Mesenteric fat pad (tissue), 1 donor: Measurements from ENCODE around the gene CCDC92. TPM values are rescaled to one million over a fixed set of nuclear protein-coding genes. Genes with fewer than 3 reads are reported as not detected.
A peak's percentile ranks its signal among the peaks of the same experiment; 100 is the strongest.

Source experiments
- DNase-seq: peaks from one replicate; pipeline ENCODE4 v3.0.0-alpha.2; 2020; ENCODE audit warnings: low spot score
- long read RNA-seq: library from polyadenylated mRNA; unstranded; transcript quantifications from one replicate; pipeline ENCODE4 v2.0.0, GENCODE V29; 2020
- total RNA-seq: library from RNA; stranded (reverse); fragmentation: NEBNext Ultra II Directional; extraction: Animal tissue kit (Norgen Biotek cat#: 25700); gene quantifications from one replicate; pipeline ENCODE4 v1.2.1, GENCODE V29; 2021
- donor health status: DM: yes; HTN: yes; CAD: no.

The CCDC92 gene
- total RNA-seq, result 68.7 TPM
- long read RNA-seq, full-length matches to known transcripts, result 56 of 96 reads
- long read RNA-seq, partial matches to known transcripts, result 3 of 96 reads
- long read RNA-seq, other reads (novel, unspliced or antisense), result 37 of 96 reads

DNA sequence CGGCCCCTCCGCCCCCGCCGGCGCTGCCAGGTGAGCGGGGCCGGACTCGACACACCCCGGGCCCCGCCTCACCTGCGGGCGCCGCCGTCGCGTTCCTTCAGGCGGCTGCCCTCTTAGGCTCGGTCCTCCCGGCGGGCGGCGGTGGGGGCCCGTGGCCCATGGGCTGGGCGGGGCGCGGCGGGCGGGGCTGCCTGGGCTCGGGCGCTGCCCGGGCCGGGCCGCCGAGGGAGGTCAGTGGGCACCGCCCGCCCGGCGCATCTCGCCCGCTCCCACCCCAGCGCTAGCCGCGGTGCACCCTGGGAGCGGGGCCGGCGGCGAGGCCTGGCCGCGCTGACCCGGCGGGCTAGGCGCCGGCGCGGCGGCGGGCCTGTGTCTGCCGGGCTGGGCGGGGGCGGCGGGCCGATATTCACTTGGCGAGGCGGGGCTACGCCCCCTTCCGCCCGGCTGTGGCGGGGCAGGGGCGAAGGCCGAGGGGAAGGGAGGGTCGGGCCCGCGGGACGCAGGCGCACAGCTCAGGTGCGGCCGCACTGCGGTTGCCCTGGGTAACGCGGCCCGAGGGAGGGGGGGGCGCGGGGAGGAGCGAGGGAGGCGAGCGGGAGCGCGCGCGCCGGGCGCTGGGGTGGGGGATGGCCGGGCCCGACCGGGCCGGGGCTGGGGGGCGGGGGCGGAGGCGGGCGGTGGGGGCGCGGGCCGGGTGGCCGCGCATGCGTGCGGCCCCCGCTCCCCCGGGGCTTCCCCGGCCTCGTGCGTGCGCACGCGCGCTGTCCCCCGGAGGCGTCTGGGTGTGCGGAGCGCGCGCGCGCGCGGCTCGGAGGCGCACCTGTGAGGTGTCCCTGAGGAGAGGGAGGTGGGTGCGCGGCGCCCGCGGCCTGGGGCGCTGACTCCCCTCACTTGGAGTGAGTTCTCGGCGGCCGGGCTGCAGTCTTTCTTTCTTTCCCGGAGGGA, at the start of gene CCDC92, which contains the start of gene ZNF664:
CCDC92 (minus strand) TSS at position 375 of the 945 bp plus-strand sequence. CDS start 28,526 bp downstream, outside the sequence.
ZNF664 (plus strand) TSS at position 759 of the 945 bp plus-strand sequence. CDS start 38,930 bp downstream, outside the sequence.
- peak; percentile 97 for DNase-seq

- DNase-seq, result no peak
Measured at GRCh38 chr12:124022161-124022560, 49.5 kb upstream of the CCDC92 start.

DNA sequence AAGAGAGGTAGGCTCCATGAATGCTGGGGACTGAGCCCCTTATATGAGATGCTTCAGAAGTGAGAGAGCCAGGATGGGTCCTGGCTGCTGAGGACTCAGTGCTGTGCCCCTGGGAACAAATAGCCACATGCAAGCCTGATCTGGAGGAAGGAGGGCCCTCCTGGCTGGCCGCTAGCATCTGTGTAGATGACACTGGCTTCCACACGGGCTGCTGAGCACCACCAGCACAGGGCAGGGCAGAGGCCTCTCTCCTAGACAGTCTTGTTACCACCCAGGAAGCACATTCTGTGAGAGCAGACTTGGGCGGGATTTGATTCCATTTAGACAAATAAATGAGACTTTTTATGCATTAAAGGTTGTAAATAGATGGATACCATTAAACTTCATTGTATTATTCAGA, 48.4 kb upstream of the CCDC92 start:
- DNase-seq, result no peak

- no peak for DNase-seq
Measured at GRCh38 chr12:124020514-124020949, 47.9 kb upstream of the CCDC92 start.

- no peak for DNase-seq
Measured at GRCh38 chr12:124019115-124019514, 46.5 kb upstream of the CCDC92 start.

DNA sequence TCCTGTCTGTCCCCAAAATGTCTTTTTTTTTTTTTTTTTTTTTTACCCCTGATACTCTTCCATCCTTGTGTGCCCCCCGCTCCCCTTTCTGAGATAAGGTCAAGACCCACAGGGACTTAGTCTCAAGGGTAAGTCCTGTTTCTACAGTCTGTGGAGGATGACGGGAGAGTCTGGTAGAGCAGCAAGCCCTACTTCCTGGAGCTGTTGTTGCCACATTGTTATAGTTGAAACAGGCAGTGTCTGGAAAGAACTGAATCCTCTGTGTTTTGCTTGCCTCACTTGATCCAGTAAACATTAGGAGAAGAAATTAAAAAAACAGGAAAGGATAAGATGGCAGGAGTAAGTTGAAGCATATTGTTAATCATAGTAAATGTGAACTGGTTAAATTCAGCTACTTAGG, 45.9 kb upstream of the CCDC92 start:
- DNase-seq, result no peak

DNA sequence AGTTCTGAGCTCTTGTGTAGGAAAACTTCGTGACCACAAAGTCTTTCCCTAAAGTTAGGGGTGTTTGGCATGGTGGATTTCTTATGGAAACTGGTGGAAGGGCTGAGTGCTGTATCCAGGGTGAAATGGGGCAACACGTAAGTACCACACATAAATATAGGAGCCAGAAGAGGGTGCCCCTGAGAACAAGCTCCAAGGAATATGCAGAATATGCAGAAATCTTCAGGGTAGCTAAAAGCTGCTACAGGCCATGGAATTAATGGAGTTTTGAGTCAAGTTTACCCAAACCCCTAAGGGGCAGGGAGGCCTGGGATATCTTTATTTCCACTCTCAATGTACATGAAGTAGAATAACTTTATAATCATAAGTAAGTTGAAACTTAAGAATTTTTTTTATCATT, 44.4 kb upstream of the CCDC92 start:
- no peak for DNase-seq

DNA sequence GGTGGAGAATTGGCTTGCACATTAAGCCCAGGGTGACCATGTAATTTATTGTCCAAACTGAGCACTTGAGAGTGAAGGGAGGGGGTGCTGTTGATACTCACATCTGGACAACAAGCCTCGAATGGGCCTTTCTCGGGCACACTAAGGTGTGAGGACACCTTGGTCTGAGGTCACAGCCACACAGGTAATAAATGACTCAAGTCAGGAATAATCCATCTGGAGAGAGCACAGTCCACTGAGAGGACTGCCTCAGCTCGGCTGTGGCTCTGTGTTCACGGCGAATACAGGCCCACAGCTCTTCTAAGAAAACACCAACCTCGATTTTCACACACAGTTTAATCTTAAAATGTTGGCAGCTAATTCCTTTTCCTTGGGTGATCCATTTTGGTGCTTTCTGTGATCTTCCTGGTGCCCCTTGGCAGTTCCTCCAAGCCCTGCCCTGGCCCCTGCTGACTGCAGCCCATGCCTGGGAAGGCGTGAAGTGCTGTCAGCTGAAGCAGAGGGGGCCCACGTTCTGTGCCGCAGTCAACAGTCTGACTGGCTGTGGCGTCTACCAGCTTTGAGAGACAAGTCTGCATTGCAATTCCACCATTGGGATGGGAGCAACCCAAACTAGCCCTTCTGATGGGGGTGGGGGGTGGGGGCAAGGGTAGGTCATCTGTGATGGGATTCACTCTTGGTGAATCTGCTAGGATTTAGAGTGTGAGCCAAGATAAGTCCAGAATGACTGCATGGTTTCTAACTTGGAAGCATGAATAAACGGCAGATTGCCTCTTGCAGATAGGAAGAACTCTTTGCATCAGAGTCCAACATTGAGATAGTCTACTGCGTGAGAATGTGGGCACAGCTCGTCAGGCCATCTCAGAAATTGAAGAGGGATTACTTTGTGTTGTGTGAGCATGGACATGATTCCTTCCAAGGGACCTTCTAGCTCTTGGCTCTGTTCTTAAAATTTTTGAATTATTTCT, 43.1 kb upstream of the CCDC92 start:
- no peak for DNase-seq

DNA sequence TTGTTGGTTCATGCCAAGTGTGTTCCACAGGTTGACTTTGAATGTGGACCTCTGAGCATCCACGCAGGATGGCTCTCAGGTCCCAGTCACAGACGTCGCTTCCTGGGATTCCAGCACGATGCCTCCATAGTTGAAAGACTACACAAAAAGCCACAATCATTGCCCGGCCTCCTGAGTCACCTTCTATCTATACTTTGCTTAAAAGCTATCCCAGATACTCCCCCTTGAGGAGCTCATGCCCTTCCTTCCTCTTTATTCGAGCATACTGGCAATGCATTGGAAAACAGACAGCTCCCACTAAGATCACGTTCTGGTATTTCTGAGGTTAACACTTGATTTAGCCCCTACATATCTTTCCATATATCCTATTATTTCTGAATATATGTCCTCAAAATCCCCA, 40.4 kb upstream of the CCDC92 start:
- no peak for DNase-seq

DNA sequence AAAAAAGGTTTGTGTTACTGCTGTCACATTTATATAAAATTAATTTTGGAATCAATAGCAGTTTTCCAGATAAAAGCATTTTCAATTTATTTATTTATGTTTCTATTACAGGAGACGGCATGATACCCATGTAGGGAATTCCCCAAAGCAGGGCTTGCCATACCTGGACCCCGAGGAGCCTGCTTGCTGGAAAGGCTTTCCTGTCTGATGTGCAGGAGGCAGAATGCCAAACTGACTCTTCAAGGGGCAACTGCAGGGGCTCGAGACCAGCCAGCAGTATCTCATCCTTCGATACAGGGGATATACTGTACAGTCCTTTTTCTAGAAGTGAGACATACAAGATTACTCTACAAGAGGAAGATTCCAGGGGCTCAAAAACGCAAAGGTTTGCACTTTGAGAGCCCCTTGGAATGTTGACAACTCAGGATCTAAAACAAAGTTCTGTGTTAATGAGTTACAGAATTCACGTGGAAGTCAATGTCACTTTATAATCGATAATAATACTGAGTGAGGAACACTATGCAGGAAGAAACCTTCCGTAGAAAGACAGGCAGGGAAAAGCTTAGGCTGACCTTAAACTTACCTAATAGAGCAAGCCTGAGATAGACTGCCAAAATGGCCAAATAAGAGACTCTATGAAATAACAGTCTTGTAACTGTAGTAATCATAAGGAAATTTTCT, 38.9 kb upstream of the CCDC92 start:
- no peak for DNase-seq

DNA sequence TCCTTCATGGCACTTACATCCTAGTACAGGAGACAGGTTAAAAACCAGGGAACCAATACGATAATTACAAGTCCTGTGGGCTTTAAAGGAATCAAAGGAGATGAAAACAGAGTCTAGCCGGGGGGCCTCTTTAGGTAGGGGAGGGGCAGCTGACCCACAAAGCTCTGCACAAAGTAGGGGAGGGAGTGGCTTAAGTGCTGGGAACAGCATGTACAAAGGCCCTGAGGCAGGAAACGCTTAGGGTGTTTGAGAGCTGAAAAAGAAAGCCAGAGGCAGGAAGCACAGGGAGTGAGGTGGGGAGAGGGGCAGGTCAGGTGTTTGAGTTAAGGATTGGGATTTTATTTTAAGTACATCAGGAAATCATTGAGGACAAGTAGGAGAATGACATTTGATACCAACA, 38.1 kb upstream of the CCDC92 start:
- DNase-seq, result no peak

- no peak for DNase-seq
Measured at GRCh38 chr12:124009781-124010180, 37.1 kb upstream of the CCDC92 start.

- DNase-seq, result no peak
Measured at GRCh38 chr12:124008595-124008994, 36.0 kb upstream of the CCDC92 start.

GRCh38 chr12:124007826-124008570, 35.4 kb upstream of the CCDC92 start:
- DNase-seq, result no peak

DNA sequence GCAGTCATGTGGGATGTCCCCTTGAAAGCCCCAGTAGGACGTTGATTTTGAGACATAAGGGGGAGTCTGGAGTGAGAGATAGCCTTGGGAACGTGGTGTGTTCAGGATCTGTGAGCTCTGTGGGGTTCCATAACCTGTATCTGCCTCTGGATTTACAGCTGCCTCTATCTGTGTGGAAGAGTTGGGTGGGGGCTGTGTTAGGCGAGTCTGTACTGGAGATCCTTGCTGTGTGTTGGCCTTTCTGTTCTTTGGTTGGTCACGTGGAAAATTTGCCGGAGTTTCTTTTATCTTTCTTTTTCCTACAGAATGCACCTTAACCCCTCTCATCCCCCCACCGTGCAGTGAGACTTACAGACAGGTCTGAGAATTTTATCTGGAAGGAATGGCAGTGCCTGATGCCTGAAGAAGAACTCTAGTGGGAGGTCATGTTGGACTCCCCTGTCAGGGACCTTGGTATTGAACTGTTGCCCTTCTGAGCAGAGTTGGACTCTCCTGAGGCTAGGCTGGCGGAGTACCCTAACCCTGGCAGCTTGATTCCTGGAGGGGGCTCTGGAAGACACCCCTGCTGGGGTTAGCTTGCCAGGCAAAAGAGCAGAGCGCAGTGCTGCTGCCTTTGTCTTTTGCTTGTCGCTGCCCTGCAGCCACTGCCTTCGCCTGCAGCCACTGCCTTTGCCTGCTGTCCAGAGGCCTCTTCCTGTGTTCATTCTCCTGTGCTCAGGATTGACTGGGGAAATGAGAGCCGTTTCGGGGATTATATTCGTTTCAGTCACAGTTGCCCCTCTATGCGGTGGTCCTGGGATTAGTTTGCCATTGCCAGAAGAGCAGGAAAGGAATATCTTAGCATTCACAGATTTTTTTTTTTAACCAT, 34.4 kb upstream of the CCDC92 start:
- DNase-seq, result no peak

- DNase-seq, result no peak
Measured at GRCh38 chr12:124006085-124006845, 33.6 kb upstream of the CCDC92 start.

GRCh38 chr12:124004233-124004875, 31.7 kb upstream of the CCDC92 start:
- no peak for DNase-seq

DNA sequence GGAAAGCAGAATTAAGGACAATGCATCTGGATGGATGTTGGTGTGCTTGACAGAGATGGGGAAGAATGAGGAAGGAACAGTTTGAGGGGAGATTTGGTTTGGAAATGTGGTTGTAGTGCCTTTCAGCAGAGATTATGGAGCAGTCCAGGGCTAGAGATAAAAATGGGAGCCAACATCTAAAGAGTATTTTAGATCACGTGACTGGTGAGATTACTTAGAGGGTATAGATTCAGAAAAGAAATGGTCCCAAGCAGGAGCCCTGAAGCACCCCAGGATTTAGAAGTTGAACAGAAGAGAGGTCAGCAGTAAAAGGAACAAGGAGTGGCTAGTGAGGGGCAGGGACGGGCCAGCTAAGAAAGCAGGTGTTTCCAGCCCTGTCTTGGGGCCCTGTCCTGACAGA, 30.0 kb upstream of the CCDC92 start:
- DNase-seq, result no peak
